ENCODE results near the gene GTF2F1.
"Not testable (repeated sequence)": the region's sequence is repeated elsewhere in the genome, so short reads cannot be mapped to it uniquely, and the experiment has no call there.

The GTF2F1 gene

GRCh38 chr19:6433165-6433564, 40.2 kb upstream of the GTF2F1 start:
- Histone ChIP-seq H3K27me3 (replicated peaks; ENCODE audit: control insufficient read depth, insufficient read depth, low read length) (no peaks in the 10 kb centered on the region), H3K4me3 (replicated peaks; ENCODE audit: low read depth, low read length) (no peak overlapping the region), H3K36me3 (ENCODE audit: control insufficient read depth, insufficient read depth, low read length) (no peaks in the 10 kb centered on the region)
- DNase-seq (ENCODE audit: extremely low read depth, insufficient read length): no peak
- no peak for TF ChIP-seq CTCF (IDR thresholded peaks at IDR 0.05; ENCODE audit: insufficient read depth, low read length, poor library complexity, severe bottlenecking)

GRCh38 chr19:6431891-6432290, 38.9 kb upstream of the GTF2F1 start:
- Histone ChIP-seq H3K4me3 (replicated peaks; ENCODE audit: low read depth, low read length) (no peak overlapping the region), H3K36me3 (ENCODE audit: control insufficient read depth, insufficient read depth, low read length) (no peaks in the 10 kb centered on the region), H3K27me3 (replicated peaks; ENCODE audit: control insufficient read depth, insufficient read depth, low read length) (no peaks in the 10 kb centered on the region)
- no peak for DNase-seq (ENCODE audit: extremely low read depth, insufficient read length)
- TF ChIP-seq CTCF (IDR thresholded peaks at IDR 0.05; ENCODE audit: insufficient read depth, low read length, poor library complexity, severe bottlenecking): no peak

- H3K27me3 ChIP-seq (replicated peaks; ENCODE audit: control insufficient read depth, insufficient read depth, low read length): no peaks in the 10 kb centered on the region
- no peaks in the 10 kb centered on the region for H3K36me3 ChIP-seq (ENCODE audit: control insufficient read depth, insufficient read depth, low read length)
- H3K4me3 ChIP-seq (replicated peaks; ENCODE audit: low read depth, low read length): no peak overlapping the region
- DNase-seq (ENCODE audit: extremely low read depth, insufficient read length): no peak
- no peak for TF ChIP-seq CTCF (IDR thresholded peaks at IDR 0.05; ENCODE audit: insufficient read depth, low read length, poor library complexity, severe bottlenecking)
These were observed 36.7 kb upstream of the GTF2F1 start for GRCh38 chr19:6429419-6430221.

GRCh38 chr19:6428692-6429418, 35.9 kb upstream of the GTF2F1 start:
- H3K27me3 ChIP-seq (replicated peaks; ENCODE audit: control insufficient read depth, insufficient read depth, low read length); H3K36me3 ChIP-seq (ENCODE audit: control insufficient read depth, insufficient read depth, low read length); DNase-seq (ENCODE audit: extremely low read depth, insufficient read length); H3K4me3 ChIP-seq (replicated peaks; ENCODE audit: low read depth, low read length): not testable (repeated sequence)

GRCh38 chr19:6427131-6427530, 34.2 kb upstream of the GTF2F1 start:
- H3K27me3 ChIP-seq (replicated peaks; ENCODE audit: control insufficient read depth, insufficient read depth, low read length): no peaks in the 10 kb centered on the region
- no peak overlapping the region for H3K4me3 ChIP-seq (replicated peaks; ENCODE audit: low read depth, low read length)
- TF ChIP-seq CTCF (IDR thresholded peaks at IDR 0.05; ENCODE audit: insufficient read depth, low read length, poor library complexity, severe bottlenecking): no peak
- H3K36me3 ChIP-seq (ENCODE audit: control insufficient read depth, insufficient read depth, low read length): no peaks in the 10 kb centered on the region; the same call in none of the 2 replicates
- DNase-seq (ENCODE audit: extremely low read depth, insufficient read length): no peak
